GM19395 (cell line): ENCODE data around the gene HEATR1.
"Not testable (repeated sequence)": the region's sequence is repeated elsewhere in the genome, so short reads cannot be mapped to it uniquely, and the experiment has no call there.

Experiments used
- ATAC-seq: cut with Tn5 transposase; IDR thresholded peaks from one replicate; pipeline ENCODE4 v1.9.1; 2021; ENCODE audit warnings: mild to moderate bottlenecking, moderate library complexity; ENCODE audit not compliant: unreplicated experiment

HEATR1 gene, protein sequence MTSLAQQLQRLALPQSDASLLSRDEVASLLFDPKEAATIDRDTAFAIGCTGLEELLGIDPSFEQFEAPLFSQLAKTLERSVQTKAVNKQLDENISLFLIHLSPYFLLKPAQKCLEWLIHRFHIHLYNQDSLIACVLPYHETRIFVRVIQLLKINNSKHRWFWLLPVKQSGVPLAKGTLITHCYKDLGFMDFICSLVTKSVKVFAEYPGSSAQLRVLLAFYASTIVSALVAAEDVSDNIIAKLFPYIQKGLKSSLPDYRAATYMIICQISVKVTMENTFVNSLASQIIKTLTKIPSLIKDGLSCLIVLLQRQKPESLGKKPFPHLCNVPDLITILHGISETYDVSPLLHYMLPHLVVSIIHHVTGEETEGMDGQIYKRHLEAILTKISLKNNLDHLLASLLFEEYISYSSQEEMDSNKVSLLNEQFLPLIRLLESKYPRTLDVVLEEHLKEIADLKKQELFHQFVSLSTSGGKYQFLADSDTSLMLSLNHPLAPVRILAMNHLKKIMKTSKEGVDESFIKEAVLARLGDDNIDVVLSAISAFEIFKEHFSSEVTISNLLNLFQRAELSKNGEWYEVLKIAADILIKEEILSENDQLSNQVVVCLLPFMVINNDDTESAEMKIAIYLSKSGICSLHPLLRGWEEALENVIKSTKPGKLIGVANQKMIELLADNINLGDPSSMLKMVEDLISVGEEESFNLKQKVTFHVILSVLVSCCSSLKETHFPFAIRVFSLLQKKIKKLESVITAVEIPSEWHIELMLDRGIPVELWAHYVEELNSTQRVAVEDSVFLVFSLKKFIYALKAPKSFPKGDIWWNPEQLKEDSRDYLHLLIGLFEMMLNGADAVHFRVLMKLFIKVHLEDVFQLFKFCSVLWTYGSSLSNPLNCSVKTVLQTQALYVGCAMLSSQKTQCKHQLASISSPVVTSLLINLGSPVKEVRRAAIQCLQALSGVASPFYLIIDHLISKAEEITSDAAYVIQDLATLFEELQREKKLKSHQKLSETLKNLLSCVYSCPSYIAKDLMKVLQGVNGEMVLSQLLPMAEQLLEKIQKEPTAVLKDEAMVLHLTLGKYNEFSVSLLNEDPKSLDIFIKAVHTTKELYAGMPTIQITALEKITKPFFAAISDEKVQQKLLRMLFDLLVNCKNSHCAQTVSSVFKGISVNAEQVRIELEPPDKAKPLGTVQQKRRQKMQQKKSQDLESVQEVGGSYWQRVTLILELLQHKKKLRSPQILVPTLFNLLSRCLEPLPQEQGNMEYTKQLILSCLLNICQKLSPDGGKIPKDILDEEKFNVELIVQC (N-terminal part only)

DNA sequence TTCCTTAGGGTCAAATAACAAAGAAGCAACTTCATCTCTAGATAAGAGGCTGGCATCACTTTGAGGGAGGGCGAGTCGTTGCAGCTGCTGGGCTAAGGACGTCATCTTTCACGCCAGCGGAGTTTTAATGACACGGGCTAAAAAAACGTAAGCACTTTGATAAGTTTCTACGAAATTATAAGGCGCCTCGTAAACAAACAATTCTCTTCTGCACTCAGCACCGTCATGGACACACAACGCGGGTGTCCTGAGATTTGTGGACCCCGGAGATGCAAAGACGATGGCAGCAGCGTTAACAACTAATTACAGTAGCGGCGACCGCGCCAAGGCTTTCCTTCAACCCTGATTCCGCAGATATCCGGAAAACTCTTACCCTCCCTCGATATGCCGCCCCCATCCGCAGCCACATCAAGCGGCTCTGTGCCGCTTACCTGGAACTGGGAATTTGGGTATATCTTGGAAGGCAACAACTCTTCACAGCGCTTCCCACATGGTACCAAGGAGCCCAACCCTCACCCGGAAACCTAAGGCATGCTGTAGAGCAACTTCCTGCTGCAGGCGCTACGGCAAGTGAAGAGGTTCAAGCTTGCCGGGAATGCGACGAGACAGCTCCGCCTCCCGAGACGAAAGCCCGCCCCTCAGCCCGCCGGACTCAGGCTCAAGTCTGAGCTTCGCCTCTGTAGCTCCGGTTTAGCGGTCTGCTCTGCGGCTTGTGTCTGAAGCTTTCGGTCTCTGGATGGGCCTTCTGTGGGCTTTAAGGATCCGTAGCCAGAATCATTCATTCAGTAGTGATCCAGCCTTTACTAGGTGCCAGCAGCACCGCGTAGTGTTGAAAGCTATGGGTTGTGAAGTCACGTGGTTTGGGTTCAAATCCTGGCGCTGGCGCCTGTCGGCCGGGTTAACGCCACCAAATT is at the start of gene HEATR1:
Gene HEATR1 (minus strand): TSS at position 526 of the 914 bp plus-strand sequence. CDS start 421 bp downstream, at position 105.
- ATAC-seq: peak; percentile 98

DNA sequence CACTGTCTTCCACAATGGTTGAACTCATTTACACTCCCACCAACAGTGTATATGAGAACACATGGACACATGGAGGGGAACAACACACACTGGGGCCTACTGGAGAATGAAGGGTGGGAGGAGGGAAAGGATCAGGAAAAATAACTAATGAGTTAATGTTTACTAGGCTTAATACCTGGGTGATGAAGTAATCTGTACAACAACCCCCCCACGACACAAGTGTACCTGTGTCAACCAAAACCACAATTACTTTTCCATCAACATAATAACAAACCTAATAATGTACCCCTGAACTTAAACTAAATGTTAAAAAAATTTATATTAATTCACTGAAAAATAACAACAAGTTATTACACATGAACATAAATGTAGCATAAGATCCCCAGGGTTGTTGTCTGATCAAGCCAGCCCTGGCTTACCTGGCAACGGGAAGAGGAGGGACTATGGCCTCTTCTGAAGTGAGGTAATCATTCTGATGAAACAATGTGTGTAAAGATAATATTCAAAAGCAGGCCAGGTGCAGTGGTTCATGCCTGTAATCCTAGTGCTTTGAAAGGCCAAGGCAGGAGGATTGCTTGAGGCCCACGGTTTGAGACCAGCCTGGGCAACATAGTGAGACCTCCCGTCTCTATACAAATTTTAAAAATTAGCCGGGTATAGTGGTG is 40.8 kb upstream of the HEATR1 start:
- no peak for ATAC-seq

DNA sequence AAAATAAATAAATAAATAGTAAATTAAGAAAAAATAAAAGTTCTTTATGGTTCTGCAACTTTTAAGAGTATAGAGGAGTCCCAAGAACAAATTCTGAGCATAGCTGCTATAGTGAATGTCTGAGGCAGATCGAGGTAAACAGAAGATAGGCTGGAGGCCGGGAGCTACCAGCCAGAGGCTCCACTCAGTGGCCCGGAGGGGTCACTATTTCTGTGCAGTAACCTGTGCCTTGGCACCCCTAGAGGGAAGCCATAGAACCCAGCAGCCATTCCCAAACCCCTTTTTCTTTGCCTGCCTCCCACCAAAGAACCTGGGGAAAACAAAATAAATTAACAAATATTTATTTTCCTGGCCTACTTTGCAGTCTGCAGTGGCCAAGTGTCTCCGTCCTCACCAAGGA is 38.4 kb upstream of the HEATR1 start:
- no peak for ATAC-seq

DNA sequence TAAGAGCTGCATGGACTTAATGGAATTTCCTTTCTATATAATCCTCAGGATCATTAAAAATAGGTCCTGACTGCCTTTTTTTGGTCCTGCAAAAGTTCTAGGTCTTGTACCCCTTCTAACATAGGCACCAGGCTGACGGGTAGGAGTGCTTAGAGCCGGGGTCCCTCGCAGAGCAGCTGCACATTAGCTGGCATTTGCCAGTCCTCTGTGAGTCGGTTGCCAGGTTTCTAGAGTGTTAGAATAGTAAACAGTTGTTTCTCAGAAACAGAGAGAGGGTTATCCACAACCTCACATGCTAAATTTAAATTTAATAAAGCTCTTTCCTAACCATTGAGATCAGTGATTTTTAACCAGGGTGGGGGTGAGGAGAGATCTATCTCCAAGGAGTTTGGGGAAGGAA is 35.4 kb upstream of the HEATR1 start:
- no peak for ATAC-seq

DNA sequence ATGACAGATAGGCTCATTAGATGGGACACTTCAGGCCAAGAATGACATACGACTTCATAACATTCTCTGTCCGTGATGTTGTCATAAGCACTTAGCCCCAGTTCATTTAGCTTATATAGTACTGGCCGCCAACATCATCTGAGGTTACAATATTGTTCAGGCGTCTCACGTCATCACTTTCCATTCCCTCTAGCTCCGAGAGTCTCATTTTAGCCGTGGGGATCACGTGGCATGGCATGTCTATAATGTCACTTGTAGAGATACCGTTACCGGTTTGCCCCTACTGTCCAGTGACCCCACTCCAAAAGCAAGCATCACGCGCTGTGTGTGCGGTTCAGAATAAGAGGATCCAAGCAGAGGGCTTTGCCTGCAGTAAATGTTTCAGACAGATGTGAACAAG is 34.6 kb upstream of the HEATR1 start:
- no peak for ATAC-seq

DNA sequence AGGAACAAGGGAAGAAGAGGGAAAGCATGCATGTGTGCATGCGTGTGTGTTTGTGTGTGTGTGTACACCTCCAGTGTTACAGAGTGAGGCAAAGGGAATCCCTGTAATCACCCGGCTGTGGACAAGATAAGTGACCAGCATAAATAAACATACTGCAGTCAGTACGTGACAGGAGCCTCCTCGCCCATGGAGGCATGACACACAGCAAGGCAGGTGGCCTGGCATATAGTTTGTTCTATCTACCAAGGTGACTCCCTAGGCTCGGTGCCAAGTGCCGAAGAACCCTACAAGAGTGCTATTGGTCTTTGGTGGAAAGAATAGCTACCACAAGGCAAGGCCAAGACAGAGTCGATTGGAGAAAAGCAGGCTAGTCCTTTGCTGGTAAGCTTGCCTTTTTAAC is 31.7 kb upstream of the HEATR1 start:
- ATAC-seq: no peak

DNA sequence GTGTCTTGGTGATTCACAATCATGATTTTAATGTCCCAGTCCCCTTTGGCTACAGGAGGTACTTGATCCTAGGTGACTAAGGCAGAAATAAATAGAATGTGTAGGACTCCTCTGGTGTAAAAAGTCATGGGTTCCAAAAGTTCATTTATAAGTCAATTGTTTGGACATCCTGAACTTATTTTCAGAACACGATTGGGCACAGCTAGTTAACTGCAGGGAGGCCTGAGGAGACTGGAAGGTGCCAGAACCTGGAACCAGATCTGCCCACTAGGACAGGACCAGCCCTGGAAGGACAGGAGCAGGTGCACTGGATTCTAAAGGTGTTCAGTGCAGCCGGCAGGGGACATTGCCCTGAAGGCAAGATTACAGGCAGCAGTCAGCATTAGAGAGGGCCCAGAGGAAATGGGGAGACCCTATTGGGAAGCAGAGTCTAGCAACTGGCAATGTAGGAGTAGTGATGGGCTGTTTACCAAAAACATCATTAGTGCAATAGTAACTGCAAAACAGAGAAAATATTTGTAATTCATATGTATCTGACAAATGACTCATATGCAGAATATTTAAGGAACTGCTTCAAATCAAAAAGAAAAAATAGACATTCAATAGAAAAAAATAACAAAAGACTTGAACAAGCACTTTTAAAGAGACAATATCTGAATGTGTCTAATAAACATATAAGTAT is 23.6 kb upstream of the HEATR1 start:
- no peak for ATAC-seq

DNA sequence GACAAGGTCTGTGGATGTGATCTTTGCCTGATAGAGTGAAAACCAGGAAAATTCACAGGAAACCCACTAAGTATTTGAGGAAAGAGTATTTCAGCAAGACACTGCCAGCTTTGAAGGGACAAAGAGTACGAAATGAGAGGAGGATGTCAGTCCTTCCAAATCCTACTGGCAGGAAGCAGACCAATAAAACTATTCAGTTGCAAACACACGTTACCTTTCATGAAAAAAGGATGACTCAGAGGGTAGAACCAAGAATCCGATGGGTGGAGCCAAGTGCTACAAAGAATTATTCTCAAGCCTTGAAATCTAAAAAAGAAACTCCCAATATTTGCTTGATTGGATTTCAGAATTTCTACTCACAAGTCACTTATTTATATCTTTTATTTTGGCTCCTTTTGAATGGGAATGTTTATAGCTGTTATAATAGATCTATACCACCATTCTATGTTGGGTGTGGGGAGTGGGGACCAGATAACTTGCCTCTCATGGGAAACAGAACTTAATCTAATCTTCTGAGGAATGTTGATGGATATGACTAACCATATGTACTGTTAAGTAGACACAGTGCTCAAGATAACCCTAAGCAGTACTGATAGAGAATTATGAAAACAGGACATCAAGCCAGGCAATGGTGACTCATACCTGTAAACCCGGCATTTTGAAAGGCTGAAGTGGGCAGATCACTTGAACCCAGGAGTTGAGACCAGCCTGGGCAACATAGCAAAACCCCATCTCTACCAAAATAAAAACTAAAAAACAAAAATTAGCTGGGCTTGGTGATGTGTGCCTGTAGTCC is 19.3 kb upstream of the HEATR1 start:
- ATAC-seq: no peak

DNA sequence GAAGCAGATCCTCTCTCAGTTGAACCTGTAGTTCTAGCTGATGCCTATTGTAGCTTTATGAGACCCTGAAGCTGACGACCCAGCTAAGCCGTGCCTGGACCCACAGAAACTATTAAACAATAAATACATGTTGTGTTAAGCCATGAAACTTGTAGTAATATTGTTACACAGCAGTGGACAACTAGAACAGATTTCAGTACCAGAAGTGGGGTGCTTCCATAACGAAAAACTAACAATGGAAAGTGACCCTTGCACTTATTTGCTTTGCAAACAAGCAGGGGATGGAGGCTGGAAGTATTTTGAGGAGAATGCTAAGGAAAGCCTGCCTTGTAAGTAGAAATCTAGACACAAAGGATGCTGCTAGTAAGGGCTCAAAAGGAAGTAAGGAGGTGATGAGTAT is 18.1 kb upstream of the HEATR1 start:
- ATAC-seq: no peak

DNA sequence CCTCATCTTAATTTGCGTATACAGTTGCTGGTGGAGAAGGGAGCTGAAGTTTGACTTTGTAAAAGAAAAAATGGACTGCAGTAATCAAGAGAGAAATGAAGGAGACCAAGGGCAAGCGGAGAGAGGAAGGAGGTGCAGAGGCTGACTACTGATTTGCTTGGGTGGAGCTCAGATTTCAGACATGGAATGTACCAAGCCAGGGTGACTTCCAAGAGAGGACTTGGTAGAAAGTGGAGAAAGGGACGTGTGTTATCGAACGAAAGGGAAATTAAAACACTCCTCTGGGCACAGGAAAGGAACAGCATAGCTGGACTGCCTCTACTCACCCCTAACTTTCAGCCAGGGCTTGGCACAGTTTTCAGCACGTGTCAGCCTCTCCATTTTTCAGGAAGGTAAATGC is 15.1 kb upstream of the HEATR1 start:
- no peak for ATAC-seq

DNA sequence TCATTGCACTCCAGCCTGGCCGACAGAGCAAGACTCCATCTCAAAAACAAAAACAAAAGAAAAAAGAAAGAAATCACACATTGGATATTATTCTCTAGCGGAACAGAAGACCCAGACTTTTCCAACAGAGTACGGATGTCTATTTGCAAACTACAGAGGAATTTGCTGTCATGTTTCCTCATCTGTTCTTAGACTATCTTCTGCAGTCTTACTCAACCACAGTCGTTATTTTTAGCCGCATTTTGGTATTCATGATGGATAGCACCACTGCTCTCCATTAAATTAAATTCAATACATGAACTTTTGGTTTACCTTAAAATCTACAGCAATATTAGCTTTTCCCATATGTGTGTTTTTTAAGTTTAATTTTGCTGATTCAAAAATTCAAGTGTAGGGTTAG is 14.2 kb upstream of the HEATR1 start:
- ATAC-seq: no peak

DNA sequence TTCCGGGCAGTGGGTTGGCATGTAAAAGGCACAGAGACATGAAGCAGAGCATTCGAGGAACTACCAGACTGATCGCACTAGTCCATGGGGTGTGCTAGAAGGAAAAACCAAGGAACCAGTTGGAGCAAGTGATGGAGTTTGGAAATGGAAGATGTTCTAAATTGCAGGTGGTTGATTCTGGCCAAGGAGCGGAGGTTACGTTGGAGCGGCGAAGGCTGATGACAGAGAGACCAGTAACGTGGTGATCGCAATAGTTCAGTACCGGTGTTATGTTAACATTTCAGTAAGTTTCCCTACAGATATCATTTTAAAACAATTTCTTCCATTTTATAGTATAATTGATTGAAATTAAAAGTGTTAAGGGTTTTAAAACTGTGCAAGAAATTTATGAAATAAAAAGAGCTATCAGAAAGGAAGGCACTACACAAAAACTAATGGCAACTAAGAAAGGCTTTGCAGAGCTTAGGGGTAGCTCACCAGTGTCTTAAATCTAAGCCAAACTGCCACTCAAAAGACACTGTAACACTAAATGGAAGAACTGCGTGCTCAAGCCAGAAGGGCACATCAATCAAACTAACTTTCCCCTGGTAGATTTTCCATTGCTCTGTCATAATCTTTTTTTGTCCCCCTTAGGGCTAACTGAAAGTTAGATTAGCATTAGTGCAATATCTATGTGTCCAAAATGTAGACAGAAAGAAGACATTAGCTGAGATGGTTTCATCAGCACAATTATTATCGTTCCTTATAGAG is 11.3 kb upstream of the HEATR1 start:
- ATAC-seq: no peak

DNA sequence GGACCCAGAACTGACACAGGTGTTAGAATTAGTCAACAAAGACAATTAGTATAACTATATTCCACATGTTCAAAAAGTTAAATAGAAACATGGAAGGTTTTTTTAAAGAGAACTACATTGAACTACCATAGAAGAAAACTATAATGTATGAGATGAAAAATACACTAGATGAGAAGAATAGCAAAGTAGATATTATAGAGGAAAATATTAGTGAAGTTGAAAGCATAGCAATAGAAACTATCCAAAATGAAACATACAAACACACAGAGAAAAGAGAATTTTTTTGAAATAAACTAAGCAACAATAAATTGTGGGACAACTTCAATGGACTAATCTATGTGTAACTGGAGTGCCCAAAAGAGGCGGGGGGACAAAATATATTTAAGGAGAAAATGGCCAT is 8.0 kb upstream of the HEATR1 start:
- ATAC-seq: no peak

DNA sequence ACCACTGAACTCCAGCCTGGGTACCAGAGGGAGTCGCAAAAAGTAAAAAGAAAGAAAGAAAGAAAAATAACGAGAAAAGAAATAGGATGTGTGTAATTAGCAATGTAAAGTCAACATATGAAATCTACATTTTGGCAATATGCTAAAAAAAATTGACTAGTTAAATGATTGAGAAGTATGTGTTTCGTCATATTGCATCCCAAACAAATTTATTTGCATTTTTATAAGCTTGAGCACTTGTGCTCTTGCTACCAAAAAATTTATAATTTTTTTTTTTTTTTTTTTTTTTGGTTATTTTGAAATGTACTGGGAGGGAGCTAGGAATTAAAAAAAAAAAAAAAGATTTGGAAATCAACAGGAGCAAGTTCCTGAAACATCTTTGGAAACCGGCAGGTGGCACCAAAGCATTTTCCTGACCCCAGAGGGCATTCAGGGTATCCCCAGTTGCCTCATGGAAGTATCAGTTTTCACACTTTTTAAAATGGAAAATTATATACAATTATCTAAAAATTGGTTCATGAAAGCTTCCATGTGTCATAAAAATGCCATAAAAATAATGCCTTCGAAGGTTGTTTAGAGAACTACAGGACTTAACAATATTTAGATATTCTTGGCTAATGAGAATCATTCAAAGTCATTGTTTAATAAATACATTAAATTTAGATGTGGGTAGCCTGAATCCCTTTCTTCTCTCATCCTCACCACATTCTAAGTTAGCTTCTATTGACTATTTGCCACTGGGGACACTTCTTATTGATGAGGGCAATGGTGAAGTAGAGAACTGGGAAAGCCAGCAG is 4.8 kb upstream of the HEATR1 start:
- no peak for ATAC-seq

DNA sequence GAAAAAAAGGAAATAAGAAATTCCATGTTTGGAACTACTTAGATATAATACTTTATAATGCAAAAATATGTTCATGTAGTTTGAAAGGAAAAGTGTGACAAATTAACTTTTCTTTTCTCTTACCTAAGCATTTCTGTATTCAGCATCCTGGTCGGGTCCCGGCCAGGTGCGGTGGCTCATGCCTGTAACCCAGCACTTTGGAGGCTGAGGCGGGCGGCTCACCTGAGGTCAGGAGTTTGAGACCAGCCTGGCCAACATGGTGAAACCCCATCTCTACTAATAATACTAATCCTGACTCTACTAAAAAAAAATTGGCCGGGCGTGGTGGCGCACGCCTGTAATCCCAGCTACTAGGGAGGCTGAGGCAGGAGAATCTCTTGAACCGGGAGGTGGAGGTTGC is 3.3 kb upstream of the HEATR1 start:
- not testable (repeated sequence) for ATAC-seq

DNA sequence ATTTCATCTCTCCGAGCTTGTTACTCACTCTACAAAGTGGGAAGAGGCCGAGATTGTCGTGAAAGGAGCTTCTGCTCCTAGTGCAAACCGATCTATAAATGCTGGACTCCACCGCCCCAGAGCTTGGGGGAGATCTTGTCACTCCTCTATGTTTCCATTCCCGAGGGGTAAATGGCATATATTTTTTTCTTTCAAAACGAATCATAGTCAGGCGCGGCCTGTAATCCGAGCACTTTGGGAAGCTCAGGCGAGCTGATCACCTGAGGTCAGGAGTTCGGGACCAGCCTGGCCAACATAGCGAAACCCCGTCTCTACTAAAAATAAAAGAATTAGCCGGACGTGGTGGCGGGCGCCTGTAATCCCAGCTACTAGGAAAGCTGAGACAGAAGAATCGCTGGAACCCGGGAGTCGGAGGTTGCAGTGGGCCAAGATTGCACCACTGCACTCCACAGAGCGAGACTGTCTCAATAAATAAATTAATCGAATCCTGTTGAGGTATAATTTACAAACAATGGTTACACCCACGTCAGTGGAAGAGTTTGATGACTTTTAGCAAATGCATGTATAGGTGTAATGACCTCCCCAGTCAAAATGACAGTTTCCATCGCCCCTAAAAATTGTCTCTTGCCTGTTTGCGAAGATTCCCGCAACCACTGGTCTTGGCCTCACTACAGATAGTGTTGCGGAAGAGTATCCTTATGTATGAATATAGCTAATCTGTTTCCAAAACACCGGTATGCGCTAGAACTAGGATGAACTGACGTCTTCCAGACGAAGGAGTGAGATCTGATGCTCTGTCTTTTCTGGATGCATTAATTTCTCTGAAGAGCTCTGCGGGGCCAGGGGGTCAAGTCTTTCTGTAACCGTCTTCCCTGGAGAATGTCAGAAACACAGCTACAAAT is 840 bp upstream of the HEATR1 start:
- ATAC-seq: no peak
